ENCODE results near the gene EIF2S1.

The EIF2S1 gene

GRCh38 chr14:67389811-67390534 is 29.8 kb downstream of the EIF2S1 start:
- TF ChIP-seq POLR2A (IDR thresholded peaks at IDR 0.05; ENCODE audit: low read length) (no peak), GATA1 (IDR thresholded peaks at IDR 0.05; ENCODE audit: low read depth, low read length) (no peak)
- DNase-seq = no peak

GRCh38 chr14:67391268-67391667 is 31.1 kb downstream of the EIF2S1 start:
- DNase-seq = peak; percentile 60 to 86
- no peak for TF ChIP-seq POLR2A (IDR thresholded peaks at IDR 0.05; ENCODE audit: low read length)
- no peak for TF ChIP-seq GATA1 (IDR thresholded peaks at IDR 0.05; ENCODE audit: low read depth, low read length)

- TF ChIP-seq GATA1 (IDR thresholded peaks at IDR 0.05; ENCODE audit: low read depth, low read length) (no peak), POLR2A (IDR thresholded peaks at IDR 0.05; ENCODE audit: low read length) (no peak)
- no peak for DNase-seq
Observed at GRCh38 chr14:67392123-67392522, 32.0 kb downstream of the EIF2S1 start.

- no peak for DNase-seq
- TF ChIP-seq POLR2A (IDR thresholded peaks at IDR 0.05; ENCODE audit: low read length) (no peak), GATA1 (IDR thresholded peaks at IDR 0.05; ENCODE audit: low read depth, low read length) (no peak)
Observed at GRCh38 chr14:67392800-67393199, 32.7 kb downstream of the EIF2S1 start.

- DNase-seq = no peak
- TF ChIP-seq POLR2A (IDR thresholded peaks at IDR 0.05; ENCODE audit: low read length) = no peak
Observed at GRCh38 chr14:67393689-67394088, 33.6 kb downstream of the EIF2S1 start.

- TF ChIP-seq GATA1 (IDR thresholded peaks at IDR 0.05; ENCODE audit: low read depth, low read length) (no peak), POLR2A (IDR thresholded peaks at IDR 0.05; ENCODE audit: low read length) (no peak)
- no peak for DNase-seq
Observed at GRCh38 chr14:67395086-67395875, 35.2 kb downstream of the EIF2S1 start.

- TF ChIP-seq POLR2A (IDR thresholded peaks at IDR 0.05; ENCODE audit: low read length) (no peak), GATA1 (IDR thresholded peaks at IDR 0.05; ENCODE audit: low read depth, low read length) (no peak)
- no peak for DNase-seq
Observed at GRCh38 chr14:67395876-67396189, 35.7 kb downstream of the EIF2S1 start.

GRCh38 chr14:67396381-67396970 is 36.3 kb downstream of the EIF2S1 start:
- DNase-seq = no peak
- TF ChIP-seq GATA1 (IDR thresholded peaks at IDR 0.05; ENCODE audit: low read depth, low read length) (no peak), POLR2A (IDR thresholded peaks at IDR 0.05; ENCODE audit: low read length) (no peak)

GRCh38 chr14:67397536-67397935 is 37.4 kb downstream of the EIF2S1 start:
- no peak for DNase-seq
- TF ChIP-seq POLR2A (IDR thresholded peaks at IDR 0.05; ENCODE audit: low read length) (no peak), GATA1 (IDR thresholded peaks at IDR 0.05; ENCODE audit: low read depth, low read length) (no peak)

- TF ChIP-seq POLR2A (IDR thresholded peaks at IDR 0.05; ENCODE audit: low read length) (no peak), GATA1 (IDR thresholded peaks at IDR 0.05; ENCODE audit: low read depth, low read length) (no peak)
- no peak for DNase-seq
Observed at GRCh38 chr14:67400434-67400833, 40.3 kb downstream of the EIF2S1 start.

- DNase-seq = no peak
- TF ChIP-seq GATA1 (IDR thresholded peaks at IDR 0.05; ENCODE audit: low read depth, low read length) (no peak), POLR2A (IDR thresholded peaks at IDR 0.05; ENCODE audit: low read length) (no peak)
Observed at GRCh38 chr14:67405771-67406170, 45.6 kb downstream of the EIF2S1 start.

- peak in 1 of 2 experiments; percentile 23 for DNase-seq
Observed at GRCh38 chr14:67408122-67408801, 48.1 kb downstream of the EIF2S1 start.

GRCh38 chr14:67409461-67409860 is 49.3 kb downstream of the EIF2S1 start:
- TF ChIP-seq GATA1 (IDR thresholded peaks at IDR 0.05; ENCODE audit: low read depth, low read length) (no peak), POLR2A (IDR thresholded peaks at IDR 0.05; ENCODE audit: low read length) (no peak)
- no peak for DNase-seq

- DNase-seq = peak; percentile 87 to 89
- no peak for TF ChIP-seq GATA1 (IDR thresholded peaks at IDR 0.05; ENCODE audit: low read depth, low read length)
- TF ChIP-seq POLR2A (IDR thresholded peaks at IDR 0.05; ENCODE audit: low read length) = peak; percentile 74
Observed at GRCh38 chr14:67410313-67410712, 50.2 kb downstream of the EIF2S1 start.
